Islet of Langerhans (tissue), 1 donor: ENCODE results near the gene PALM3.
"Not testable (repeated sequence)": the region's sequence is repeated elsewhere in the genome, so short reads cannot be mapped to it uniquely, and the experiment has no call there.

ENCODE experiments used
- FAIRE-seq: peaks from one replicate; lab custom pipeline; 2011; peaks lifted over from hg19 to GRCh38; lab: Jason Lieb, UNC

Gene PALM3

GRCh38 chr19:14030997-14031718, 30.7 kb downstream of the PALM3 start:
- no peak for FAIRE-seq

DNA sequence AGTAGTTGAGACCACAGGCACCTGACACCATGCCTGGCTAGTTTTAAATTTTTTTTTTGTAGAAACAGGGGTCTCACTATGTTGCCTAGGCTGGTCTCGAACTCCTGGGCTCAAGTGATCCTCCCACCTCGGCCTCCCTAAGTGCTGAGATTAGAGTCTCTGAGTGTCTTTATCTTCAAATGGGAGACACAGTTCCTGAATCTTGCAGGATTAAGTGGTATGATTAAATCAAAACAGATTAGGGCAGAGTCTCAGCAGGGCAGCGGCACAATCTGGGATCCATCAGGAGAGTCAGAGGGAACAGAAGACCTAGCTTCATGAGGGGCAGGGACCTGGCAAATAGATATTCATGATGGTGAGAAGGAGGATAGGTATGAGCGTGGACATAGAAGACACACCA, 33.0 kb downstream of the PALM3 start:
- no peak for FAIRE-seq

- FAIRE-seq, result no peak
Observed at GRCh38 chr19:14027856-14028450, 33.9 kb downstream of the PALM3 start, which contains the start of gene RLN3. RLN3 (plus strand) TSS chr19:14028148; CDS start chr19:14028205, 57 bp downstream.

DNA sequence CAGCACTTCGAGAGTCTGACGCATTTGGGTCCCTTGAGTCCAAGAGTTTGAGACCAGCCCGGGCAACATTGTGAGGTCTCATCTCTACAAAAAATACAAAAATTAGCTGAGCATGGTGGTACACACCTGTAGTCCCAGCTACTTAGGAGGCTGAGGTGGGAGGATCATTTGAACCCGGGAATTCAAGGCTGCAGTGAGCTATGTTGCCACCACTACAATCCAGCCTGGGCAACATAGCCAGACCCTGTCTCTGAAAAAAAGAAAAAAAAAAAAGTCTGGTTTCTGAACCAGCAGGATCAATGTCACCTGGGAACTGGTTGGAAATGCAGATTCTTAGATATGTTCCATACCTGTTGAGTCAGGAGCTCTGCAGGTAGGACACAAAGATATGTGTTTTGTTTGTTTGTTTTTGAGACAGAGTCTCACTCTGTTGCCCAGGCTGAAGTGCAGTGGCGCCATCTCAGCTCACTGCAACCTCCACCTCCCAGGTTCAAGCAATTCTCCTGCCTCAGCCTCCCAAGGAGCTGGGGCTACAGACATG, 35.2 kb downstream of the PALM3 start:
- not testable (repeated sequence) for FAIRE-seq

DNA sequence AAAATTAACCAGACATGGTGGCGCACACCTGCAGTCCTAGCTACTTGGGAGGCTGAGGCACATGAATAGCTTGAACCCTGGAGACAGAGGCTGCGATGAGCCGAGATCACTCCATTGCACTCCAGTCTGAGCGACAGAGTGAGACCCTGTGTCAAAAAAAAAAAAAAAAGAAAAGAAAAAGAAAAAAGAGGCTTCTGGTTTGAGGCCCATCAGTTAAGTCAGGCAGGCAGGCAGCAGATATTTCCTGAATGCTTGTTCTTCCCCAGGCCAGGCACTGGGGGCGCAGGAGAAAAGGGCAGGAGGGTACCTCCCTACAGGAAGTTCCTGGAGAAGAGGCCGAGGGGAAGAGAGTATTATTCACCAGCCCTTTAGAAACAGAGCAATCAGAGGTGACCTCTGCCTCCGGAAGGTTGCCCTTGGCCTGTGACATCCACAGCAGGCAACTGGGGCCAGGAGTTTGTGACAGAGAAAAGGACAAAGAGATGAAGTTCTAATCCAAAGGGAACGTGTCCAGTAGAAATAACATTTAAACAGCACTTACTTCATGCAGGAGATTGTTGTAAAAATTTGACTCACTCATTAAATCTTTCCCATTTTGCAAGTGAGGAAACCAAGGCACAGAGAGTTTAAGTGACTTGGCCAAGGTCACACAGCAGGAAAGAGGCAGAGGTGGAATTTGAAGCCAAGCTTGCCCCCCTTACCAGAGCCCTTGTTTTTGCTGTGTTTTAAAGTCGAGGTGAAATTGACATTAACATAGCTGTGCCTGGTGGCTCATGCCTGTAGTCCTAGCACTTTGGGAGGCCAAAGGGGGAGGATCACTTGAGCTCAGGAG, 38.3 kb downstream of the PALM3 start:
- no peak for FAIRE-seq

DNA sequence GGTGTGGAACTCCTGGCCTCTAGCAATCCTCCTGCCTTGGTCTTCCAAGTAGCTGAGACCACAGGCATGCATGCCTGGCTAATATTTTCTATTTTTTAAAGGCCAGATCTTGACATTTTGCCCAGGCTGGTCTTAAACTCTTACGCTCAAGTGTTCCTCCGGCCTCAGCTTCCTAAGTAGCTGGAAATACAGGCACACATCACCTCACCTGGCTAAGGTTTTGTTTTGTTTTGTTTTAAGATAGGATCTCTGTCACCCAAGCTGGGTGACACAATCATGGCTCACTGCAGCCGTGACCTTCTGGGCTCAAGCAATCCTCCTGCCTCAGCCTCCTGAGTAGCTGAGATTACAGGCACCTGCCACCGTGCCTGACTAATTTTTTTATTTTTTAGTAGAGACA, 39.4 kb downstream of the PALM3 start:
- FAIRE-seq, result no peak

GRCh38 chr19:14021474-14021873, 40.4 kb downstream of the PALM3 start:
- FAIRE-seq, result no peak

GRCh38 chr19:14019739-14020138, 42.1 kb downstream of the PALM3 start:
- not testable (repeated sequence) for FAIRE-seq

DNA sequence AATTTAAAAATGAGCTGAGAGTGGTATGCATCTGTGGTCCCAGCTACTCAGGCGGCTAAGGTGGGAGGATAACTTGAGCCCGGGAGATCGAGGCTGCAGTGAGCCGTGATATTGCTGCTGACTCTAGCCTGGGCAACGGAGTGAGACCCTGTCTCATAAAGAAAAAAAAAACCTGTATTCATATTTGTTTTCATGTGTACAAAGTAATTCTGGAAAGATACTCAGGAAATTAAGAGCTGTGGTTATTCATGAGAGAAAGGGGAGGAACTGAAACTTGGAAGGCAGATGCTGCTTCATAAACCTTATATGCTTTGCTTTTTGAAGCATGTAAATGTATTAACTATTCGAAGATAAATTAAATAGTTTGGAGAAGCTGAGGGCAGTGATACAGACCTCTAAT, 42.8 kb downstream of the PALM3 start:
- no peak for FAIRE-seq

GRCh38 chr19:14015524-14016035, 46.3 kb downstream of the PALM3 start:
- FAIRE-seq, result no peak

- FAIRE-seq, result no peak
Observed at GRCh38 chr19:14012378-14012915, 49.4 kb downstream of the PALM3 start.

DNA sequence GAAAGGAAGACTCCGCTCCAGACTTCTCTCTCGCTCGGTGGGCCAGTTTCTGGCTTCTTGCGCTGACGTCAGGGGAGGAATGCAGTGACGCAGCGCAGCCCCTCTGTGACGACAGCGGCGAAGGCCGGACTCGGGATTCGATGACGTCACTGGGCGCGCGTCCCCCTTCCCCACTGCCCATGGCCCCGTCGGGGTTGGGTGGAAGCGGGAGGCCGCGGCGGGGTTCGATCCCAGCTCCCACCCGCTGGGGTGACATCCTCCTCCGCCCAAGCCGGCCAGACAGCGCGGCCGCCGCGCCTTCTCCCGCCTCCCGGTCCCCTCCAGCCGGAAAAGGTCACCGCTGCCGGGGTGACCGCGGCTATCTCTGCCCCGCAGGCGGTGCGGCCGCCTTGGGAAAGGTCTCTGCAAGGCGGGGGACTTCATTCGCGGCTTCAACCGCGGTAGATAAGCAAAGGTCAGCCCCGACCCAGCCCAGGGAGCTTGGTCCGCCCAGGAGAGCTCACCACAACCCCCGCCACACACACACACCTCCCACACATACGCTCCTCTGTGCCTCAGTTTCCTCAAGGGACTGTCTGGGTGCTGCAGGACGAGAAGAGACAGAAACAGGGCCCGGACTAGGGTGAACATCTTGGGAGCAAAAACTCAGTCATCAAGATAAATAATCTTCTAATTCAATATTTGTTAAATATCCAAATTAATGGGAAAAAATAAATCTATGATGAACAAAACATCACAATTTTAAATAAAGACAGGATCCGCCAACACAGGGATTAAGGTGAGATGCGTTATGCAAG, 54.9 kb downstream of the PALM3 start:
- no peak for FAIRE-seq

GRCh38 chr19:14006085-14006765, 55.7 kb downstream of the PALM3 start, which contains the start of gene RFX1:
RFX1 (minus strand) TSS chr19:14006320; CDS start chr19:13993843, 12,477 bp downstream.
- FAIRE-seq, result peak; percentile 99

DNA sequence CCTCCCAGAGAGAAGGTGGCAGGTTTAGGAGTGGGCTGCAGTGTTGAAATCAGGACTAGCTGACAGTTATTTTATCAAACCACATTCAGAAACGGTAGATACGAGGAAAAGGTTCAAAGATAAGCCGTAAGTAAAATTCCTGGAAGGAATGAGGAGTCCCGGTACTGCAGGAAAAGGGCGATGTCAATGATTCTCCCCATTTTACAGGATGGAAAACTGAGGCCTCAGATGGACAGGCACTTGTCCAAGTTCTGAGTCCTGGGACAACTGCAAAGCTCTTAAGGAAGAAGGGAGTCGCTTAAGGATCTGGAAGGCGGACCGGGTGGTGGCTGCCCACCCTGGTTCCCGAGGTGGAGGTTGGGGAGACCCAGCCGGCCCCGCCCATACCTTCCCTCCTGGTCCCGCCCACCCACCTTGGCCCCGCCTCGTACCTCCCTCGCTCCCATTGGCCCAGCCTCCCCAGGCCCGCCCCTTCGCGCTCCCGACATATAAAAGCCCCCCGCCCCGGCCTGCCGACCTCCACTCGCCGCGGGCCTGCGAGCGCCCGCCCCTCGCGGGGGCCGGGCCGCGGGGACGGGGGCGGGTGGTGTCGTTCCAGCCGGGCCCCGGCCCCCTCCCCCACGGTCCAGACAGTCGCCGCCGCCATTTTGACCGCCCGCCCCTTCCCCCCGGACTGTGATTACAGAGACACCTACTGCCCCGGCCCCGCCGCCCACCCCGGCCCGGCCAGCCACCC, 56.4 kb downstream of the PALM3 start:
- no peak for FAIRE-seq

DNA sequence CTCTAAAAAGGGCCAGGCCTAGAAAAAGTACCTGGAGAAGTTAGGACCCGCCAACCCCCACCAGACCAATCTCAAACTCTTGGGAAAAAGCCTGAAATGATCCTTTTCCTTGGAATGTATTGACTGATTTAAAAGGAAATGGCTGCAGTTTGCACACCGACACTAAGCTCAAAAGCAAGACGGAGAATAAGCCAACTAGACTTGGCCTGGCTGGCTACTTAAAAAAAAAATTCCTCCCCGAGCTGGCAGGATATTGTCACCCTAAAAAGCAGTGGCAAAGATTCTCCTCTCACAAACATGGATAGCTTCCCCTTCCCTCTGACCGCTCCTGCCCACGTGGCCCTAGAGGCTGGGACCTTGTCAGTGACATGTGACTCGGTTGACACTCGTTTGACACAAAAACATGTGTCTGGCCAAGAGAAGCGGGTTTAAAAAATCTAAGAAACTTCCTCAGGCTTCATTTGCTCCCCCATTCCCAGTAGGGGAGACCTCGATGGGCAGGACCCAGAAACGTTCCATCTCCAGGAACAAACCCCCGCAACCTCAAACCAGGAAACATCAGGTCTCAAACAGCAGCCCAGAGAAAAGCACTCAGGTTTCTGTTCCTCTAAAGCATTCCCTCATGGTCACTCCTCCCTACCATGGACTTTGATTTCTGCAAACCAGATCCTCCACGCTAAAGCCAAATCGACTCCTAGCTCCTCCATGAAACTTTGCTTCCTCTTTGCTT, 57.1 kb downstream of the PALM3 start:
- no peak for FAIRE-seq
